GM12878 (cell line): Measurements from ENCODE around the gene AIFM1. TPM values are rescaled to one million over a fixed set of nuclear protein-coding genes. Genes with fewer than 3 reads are reported as not detected.

ENCODE experiments used
- ATAC-seq: fragments of 200-7000 bp; cut with Tn5 transposase; 3 replicates; pipeline ENCODE4 v1.9.1; 2020; ENCODE audit warnings: mild to moderate bottlenecking, moderate library complexity
- BruUV-seq: library from RNA; stranded (reverse); fragments of 400-500 nt; replicated peaks from 2 replicates; lab custom pipeline; 2021; lab: Mats Ljungman, UMichigan
- CTCF ChIA-PET: fragments of 300-600 bp; sonication (Branson Sonifier 250); formaldehyde crosslinking; extraction: SDS; loops from one replicate; lab custom pipeline; 2021; ENCODE audit warnings: inconsistent platforms; lab: Yijun Ruan, JAX
- POLR2A ChIA-PET: fragments of 350-600 bp; formaldehyde crosslinking; extraction: SDS; loops from one replicate; lab custom pipeline; 2021; ENCODE audit warnings: inconsistent platforms; lab: Charles Lee
- RAD21 ChIA-PET: fragments of 300-600 bp; sonication (Branson Sonifier 250); formaldehyde crosslinking; loops from one replicate; lab custom pipeline; 2023; ENCODE audit warnings: antibody characterized with exemption; ENCODE audit not compliant: unreplicated experiment; lab: Charles Lee
- SMC1A ChIA-PET: fragments of 300-600 bp; sonication (Branson Sonifier 250); formaldehyde crosslinking; loops from one replicate; lab custom pipeline; 2023; ENCODE audit not compliant: unreplicated experiment, uncharacterized antibody; lab: Charles Lee
- DNase-seq: peaks from one replicate; pipeline ENCODE4 v3.0.0-alpha.2; 2011; ENCODE audit warnings: low read depth, low spot score
- FAIRE-seq: peaks from 3 replicates; lab custom pipeline; 2011; peaks lifted over from hg19 to GRCh38; lab: Jason Lieb, UNC
- H2AFZ ChIP-seq: 2 replicates; pipeline ENCODE4 v1.6.0; 2011; ENCODE audit warnings: low read depth, low read length, control low read depth; ENCODE audit not compliant: control insufficient read depth
- H3K27ac ChIP-seq: 2 replicates; pipeline ENCODE4 v1.5.1; 2011; ENCODE audit warnings: control low read depth; ENCODE audit not compliant: control insufficient read depth, insufficient read depth
- H3K27me3 ChIP-seq, 2 experiments: replicated peaks in 1 of 2; 2 replicates each; pipeline versions ENCODE4 v1.6.0 to v1.6.1; 2011; ENCODE audit warnings: low read length in 1 of 2; ENCODE audit not compliant: control insufficient read depth in 2 of 2, insufficient read depth in 2 of 2
- H3K36me3 ChIP-seq, 2 experiments: 2 replicates each; pipeline ENCODE4 v1.5.1; 2011; ENCODE audit warnings: low read length in 1 of 2; ENCODE audit not compliant: control insufficient read depth in 2 of 2, insufficient read depth in 2 of 2
- H3K4me1 ChIP-seq: 2 replicates; pipeline ENCODE4 v1.6.1; 2011; ENCODE audit warnings: mild to moderate bottlenecking, low read length, moderate library complexity, mixed read lengths; ENCODE audit not compliant: control insufficient read depth, insufficient read depth
- H3K4me2 ChIP-seq: 2 replicates; pipeline ENCODE4 v1.6.0; 2011; ENCODE audit warnings: control low read depth; ENCODE audit not compliant: control insufficient read depth, insufficient read depth
- H3K4me3 ChIP-seq: fragments of 200-600 bp; sonication (generic); 2 replicates; pipeline ENCODE4 v1.5.1; 2016
- H3K79me2 ChIP-seq: 2 replicates; pipeline ENCODE4 v1.6.0; 2011; ENCODE audit warnings: low read length; ENCODE audit not compliant: control insufficient read depth, insufficient read depth
- H3K9ac ChIP-seq: 2 replicates; pipeline ENCODE4 v1.8.0; 2011; ENCODE audit warnings: low read length, control low read depth, mixed read lengths; ENCODE audit not compliant: control insufficient read depth, insufficient read depth
- H3K9me3 ChIP-seq: replicated peaks from 3 replicates; pipeline ENCODE4 v1.5.1; 2011; ENCODE audit warnings: mild to moderate bottlenecking, low read length; ENCODE audit not compliant: control insufficient read depth, insufficient read depth
- H4K20me1 ChIP-seq: 2 replicates; pipeline ENCODE4 v1.6.0; 2011; ENCODE audit not compliant: control insufficient read depth, insufficient read depth
- ASH2L ChIP-seq: fragments of 300-600, 200-600 bp; sonication (generic); IDR thresholded peaks from 2 replicates; pipeline ENCODE4 v1.6.1; 2017; ENCODE audit warnings: low read depth, mild to moderate bottlenecking, borderline replicate concordance
- BRCA1 ChIP-seq: IDR thresholded peaks from 2 replicates; pipeline ENCODE4 v1.6.1; 2011; ENCODE audit warnings: low read depth, low read length, improper control_type of control experiment
- HDAC6 ChIP-seq: fragments of 200-600 bp; sonication (generic); IDR thresholded peaks from one replicate; pipeline ENCODE4 v1.8.0; 2017; ENCODE audit warnings: antibody characterized with exemption; ENCODE audit not compliant: unreplicated experiment
- MEF2A ChIP-seq: IDR thresholded peaks from 2 replicates; pipeline ENCODE4 v1.6.1; 2011; ENCODE audit warnings: low read depth, mild to moderate bottlenecking, low read length, moderate library complexity; ENCODE audit not compliant: insufficient read depth
- NFXL1 ChIP-seq: fragments of 450-650 bp; IDR thresholded peaks from 2 replicates; pipeline ENCODE4 v1.6.1; 2017; ENCODE audit warnings: antibody characterized with exemption, mild to moderate bottlenecking, borderline replicate concordance
- RB1 ChIP-seq: fragments of 450-650 bp; formaldehyde crosslinking; IDR thresholded peaks from 2 replicates; pipeline ENCODE4 v1.6.1; 2017; ENCODE audit warnings: mild to moderate bottlenecking, borderline replicate concordance
- SIX5 ChIP-seq: IDR thresholded peaks from 2 replicates; pipeline ENCODE4 v1.6.1; 2011; ENCODE audit warnings: mild to moderate bottlenecking, low read depth, low read length, moderate library complexity; ENCODE audit not compliant: severe bottlenecking
- ZBTB11 ChIP-seq: fragments of 450-650 bp; formaldehyde crosslinking; IDR thresholded peaks from 2 replicates; pipeline ENCODE4 v1.5.0; 2022; ENCODE audit warnings: mild to moderate bottlenecking, missing genetic modification characterization
- WGBS: methylation state at CpG from one replicate; pipeline ENCODE4 v1.1.6; 2016; ENCODE audit warnings: low lambda C conversion rate; ENCODE audit not compliant: insufficient replicate concordance, insufficient coverage; ENCODE audit errors: missing lambda C conversion rate; 5-methylcytosine and 5-hydroxymethylcytosine counted together
- in situ Hi-C: fragments of 300-500 bp; cut with MboI; formaldehyde crosslinking; loops from 9 replicates; pipeline ENCODE4 v1.14.3; 2018; ENCODE audit warnings: mixed read lengths
- intact Hi-C: fragments of 100-400 bp; cut with micrococcal nuclease; formaldehyde crosslinking; loops from one replicate; pipeline ENCODE4 v1.14.2; 2022; ENCODE audit not compliant: unreplicated experiment
- polyA plus RNA-seq, 11 experiments: library from polyadenylated mRNA; depleted of rRNA in 4 of 11; unstranded in 6 of 11; stranded (reverse) in 5 of 11; fragments of >200 nt; fragmentation: Nextera tagmentation in 4 of 11; fragmentation: Illumina TruSeq in 1 of 11; extraction: Ambion mirVana in 4 of 11; extraction: Trizol in 1 of 11; gene quantifications; 1 replicate in 1 of 11; 2 replicates in 10 of 11; pipeline versions ENCODE4 v1.2.1 to v1.2.3, GENCODE V29; 2011 to 2016; ENCODE audit warnings: inconsistent platforms in 2 of 11, missing spikeins in 2 of 11, low read depth in 1 of 11
- total RNA-seq, 4 experiments: library from RNA; depleted of rRNA in 3 of 4; stranded (reverse); fragments of >200 nt in 3 of 4; fragmentation: Illumina TruSeq in 1 of 4; extraction: Trizol in 1 of 4; gene quantifications; 2 replicates each; pipeline versions ENCODE4 v1.2.1 to v1.2.3, GENCODE V29; 2013 to 2021

Gene AIFM1
- total and polyA plus RNA-seq, 10 of the 15 experiments (the other 5 are each of a cell fraction or from before 2014, with no cell fraction given) = 44.2 to 121 (median 80.0) TPM

- DNase-seq = no peak
- H3K36me3 ChIP-seq = no peaks in the 10 kb centered on the region
- RAD21 ChIA-PET = no interaction called here
- no peak overlapping the region for H3K9ac ChIP-seq
- no peak overlapping the region for H2AFZ ChIP-seq
- POLR2A ChIA-PET = no interaction called here
- no peaks in the 10 kb centered on the region for H3K27me3 ChIP-seq
- no peak overlapping the region for H3K4me2 ChIP-seq
- no peaks in the 10 kb centered on the region for H3K79me2 ChIP-seq
- intact Hi-C loops = no loop called here
- 70% methylated on average over 7 of the region's 7 CpGs for WGBS
- H3K4me3 ChIP-seq = no peak overlapping the region
- no peak for ATAC-seq
- in situ Hi-C loops = loop anchor here (25.0 kb wide), 1 partner anchor 584 kb away; no protein-coding TSS in a partner anchor
- no peaks in the 10 kb centered on the region for H3K9me3 ChIP-seq
- no peaks in the 10 kb centered on the region for H4K20me1 ChIP-seq
- SMC1A ChIA-PET = interaction anchor here (0.9 kb wide), 1 partner anchor 116 kb away, joined by 3 read pairs; no protein-coding TSS in a partner anchor
- no TSS peak for BruUV-seq
- CTCF ChIA-PET = interaction anchor here (0.9 to 8.7 kb wide), 2 partner anchors 12 to 117 kb away, joined by 3 to 132 read pairs; no protein-coding TSS in a partner anchor
- TF ChIP-seq HDAC6 = no peak
- no peak for TF ChIP-seq ZBTB11
- TF ChIP-seq ASH2L = no peak
- TF ChIP-seq BRCA1 = no peak
- no peak for TF ChIP-seq SIX5
- TF ChIP-seq RB1 = no peak
- no peak for TF ChIP-seq MEF2A
- no peak for TF ChIP-seq NFXL1
- FAIRE-seq = no peak
- no peak overlapping the region for H3K27ac ChIP-seq
- H3K4me1 ChIP-seq = peaks cover 4% of the 10 kb centered on the region; the same call in 1 of the 2 replicates
Observed at GRCh38 chrX:130196466-130196865, 30.8 kb upstream of the AIFM1 start.
